GM18526 (cell line): ENCODE results near the gene INTS15.

Experiments used
- POLR2A ChIP-seq: IDR thresholded peaks from 3 replicates; pipeline ENCODE4 v1.6.1; 2011; ENCODE audit not compliant: insufficient read length; ENCODE audit errors: extremely low read depth

The INTS15 gene

GRCh38 chr7:6630007-6630849 lies 40.4 kb downstream of the INTS15 start:
- no peak for TF ChIP-seq POLR2A

GRCh38 chr7:6631605-6632004 lies 41.8 kb downstream of the INTS15 start:
- TF ChIP-seq POLR2A: no peak

- TF ChIP-seq POLR2A: no peak
Measured at GRCh38 chr7:6634021-6634420, 44.2 kb downstream of the INTS15 start.

GRCh38 chr7:6636741-6637543 lies 47.1 kb downstream of the INTS15 start, which contains the start of gene ZNF316:
TSS of gene ZNF316 (plus strand) at chr7:6637318. CDS start at chr7:6642410, 5,092 bp downstream.
- TF ChIP-seq POLR2A: peak; percentile 70

DNA sequence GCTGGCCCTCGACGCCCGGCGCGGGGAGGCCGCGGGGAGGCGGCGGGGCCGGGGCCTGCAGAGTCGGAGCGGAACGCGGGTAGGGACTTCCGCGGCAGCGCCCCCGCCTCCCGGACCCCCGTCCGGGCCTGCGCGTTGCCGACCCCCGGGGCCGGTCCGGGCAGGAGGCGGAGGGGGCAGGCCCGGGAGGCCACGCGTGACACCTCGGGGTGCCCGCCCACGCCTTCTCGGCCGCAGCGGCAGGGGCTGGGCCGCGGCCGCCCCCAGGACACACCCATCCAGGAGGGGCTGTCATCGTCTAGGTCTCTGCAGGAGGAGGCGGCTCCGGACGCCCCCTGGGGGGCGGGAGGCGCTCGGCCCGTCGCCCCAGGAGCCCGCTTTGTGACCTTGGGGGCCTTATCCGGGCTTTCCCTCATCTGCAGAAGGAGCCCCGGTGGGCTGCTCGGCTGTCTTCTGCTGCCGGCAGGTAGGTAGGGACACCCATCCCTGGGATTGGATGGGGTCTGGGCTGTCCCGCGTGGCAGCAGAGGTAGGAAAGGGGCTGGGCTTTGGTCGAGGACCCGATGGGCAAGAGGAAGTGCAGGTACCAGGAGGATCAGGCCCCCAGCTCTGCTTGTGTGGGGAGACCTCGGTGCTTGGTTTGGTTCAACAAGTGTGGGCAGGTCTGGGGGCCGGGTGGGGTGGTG lies 47.9 kb downstream of the INTS15 start:
- no peak for TF ChIP-seq POLR2A

GRCh38 chr7:6639032-6639431 lies 49.2 kb downstream of the INTS15 start:
- no peak for TF ChIP-seq POLR2A

- no peak for TF ChIP-seq POLR2A
Measured at GRCh38 chr7:6639627-6640026, 49.8 kb downstream of the INTS15 start.

- TF ChIP-seq POLR2A: no peak
Measured at GRCh38 chr7:6640246-6640721, 50.5 kb downstream of the INTS15 start.

- no peak for TF ChIP-seq POLR2A
Measured at GRCh38 chr7:6641305-6642035, 51.6 kb downstream of the INTS15 start.

GRCh38 chr7:6642239-6642839 lies 52.5 kb downstream of the INTS15 start:
- no peak for TF ChIP-seq POLR2A

DNA sequence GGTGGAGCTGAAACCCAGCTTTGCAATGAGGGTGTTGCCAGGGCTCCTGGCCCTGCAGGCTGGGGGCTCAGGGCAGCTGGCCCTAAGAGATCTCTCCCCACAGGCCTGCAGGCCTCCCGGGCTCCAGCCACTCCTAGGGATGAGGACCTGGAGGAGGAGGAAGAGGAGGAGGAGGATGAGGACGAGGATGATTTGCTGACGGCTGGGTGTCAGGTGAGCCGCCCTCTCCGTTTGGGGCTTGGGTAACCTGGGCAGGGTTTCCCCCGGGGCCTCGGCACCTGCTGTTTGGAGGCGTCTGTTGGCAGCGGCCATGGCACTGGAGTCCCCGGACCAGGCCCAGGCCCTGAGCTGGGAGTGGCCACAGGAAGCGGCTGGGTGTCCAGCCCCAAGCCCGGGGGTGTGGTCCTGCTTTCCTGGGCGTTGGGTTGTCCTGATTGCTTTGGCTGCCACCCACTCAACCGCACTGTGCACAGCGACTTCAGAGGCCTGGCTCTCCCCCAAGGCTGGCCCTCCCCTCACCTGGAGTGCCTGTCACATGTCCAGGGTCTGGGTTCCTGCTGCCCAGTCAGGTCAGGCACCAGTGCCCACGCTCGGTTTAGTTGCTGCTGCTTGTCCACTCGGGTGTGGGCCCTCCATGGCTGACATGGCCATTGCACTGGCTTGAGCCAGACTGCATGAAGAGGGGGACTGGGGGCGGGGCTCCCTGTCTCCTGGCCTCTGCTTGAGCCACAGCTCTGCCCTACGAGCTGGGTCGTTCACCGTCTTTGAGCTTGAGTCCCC lies 53.2 kb downstream of the INTS15 start:
- no peak for TF ChIP-seq POLR2A

DNA sequence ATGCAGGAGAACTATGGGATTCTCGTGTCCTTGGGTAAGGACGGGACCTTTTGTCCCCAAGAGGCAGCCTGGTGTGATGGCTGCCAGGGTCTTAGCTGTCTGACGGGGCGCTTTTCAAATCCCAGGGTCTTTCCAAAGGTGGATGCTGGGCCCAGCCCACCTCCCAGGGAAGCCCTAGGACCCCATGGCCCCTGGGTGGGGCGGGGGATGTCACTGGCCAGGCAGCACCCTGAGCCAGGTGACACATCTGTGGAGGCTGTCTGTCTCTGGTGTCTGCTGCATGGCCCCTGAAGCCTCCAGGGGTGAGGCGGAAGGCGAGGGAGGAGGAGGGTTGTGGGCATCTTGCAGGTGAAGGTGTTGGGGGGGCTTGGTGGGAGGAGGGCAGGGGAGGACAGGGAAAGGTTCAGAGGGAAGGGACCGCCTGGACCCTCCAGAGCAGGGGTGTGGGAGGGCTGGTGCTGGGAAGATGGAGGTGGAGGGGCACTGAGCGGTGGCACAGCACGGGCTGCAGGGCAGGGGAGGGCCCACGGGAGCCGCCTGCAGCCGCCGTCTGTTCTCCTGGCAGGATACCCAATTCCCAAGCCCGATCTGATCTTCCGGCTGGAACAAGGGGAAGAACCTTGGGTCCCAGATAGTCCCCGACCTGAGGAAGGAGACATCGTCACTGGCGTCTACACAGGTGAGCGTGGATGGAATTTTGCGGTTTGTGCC lies 54.2 kb downstream of the INTS15 start:
- no peak for TF ChIP-seq POLR2A

DNA sequence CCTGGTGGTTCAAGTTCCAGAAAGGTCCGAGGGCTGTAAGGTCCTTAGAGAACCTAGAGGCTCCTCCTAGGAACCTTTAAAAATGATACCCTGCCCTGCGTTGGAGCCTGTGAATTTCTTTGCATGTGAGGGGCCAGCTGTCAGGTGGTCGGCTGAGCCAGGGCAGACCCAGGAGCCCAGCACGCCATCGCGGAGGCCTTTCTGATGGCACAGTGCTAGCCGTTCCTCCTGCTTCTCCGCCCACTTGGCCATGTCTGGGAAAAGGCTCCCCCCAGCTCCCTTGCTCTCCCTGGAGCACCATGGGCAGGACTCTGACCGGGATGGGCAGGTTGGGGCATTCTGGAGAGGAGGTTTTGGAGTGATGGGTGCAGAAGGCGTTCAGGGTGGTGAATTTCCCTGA lies 54.9 kb downstream of the INTS15 start:
- TF ChIP-seq POLR2A: no peak
